GM12892 (cell line): ENCODE results near the gene MS4A6A.
"Not testable (repeated sequence)": the region's sequence is repeated elsewhere in the genome, so short reads cannot be mapped to it uniquely, and the experiment has no call there.

ENCODE experiments used
- DNase-seq: peaks from one replicate; pipeline ENCODE4 v3.0.0; 2011; ENCODE audit not compliant: insufficient read length
- FAIRE-seq: peaks from 2 replicates; lab custom pipeline; 2011; peaks lifted over from hg19 to GRCh38; lab: Jason Lieb, UNC
- POLR2A ChIP-seq: IDR thresholded peaks from 2 replicates; pipeline ENCODE4 v1.6.1; 2011; ENCODE audit warnings: low read depth, low read length, control low read depth
- POLR2AphosphoS5 ChIP-seq: IDR thresholded peaks from 2 replicates; pipeline ENCODE4 v1.6.1; 2011; ENCODE audit warnings: low read depth, low read length, control low read depth
- TAF1 ChIP-seq: IDR thresholded peaks from 2 replicates; pipeline ENCODE4 v1.6.1; 2011; ENCODE audit warnings: low read depth, mild to moderate bottlenecking, control low read depth, low read length, borderline replicate concordance

Gene MS4A6A

GRCh38 chr11:60197442-60197841, 14.6 kb upstream of the MS4A6A start:
- TF ChIP-seq TAF1 (no peak), POLR2AphosphoS5 (no peak), POLR2A (no peak)
- no peak for FAIRE-seq
- no peak for DNase-seq

- DNase-seq: no peak
- peak; percentile 91 for FAIRE-seq
- TF ChIP-seq POLR2AphosphoS5 (no peak), POLR2A (no peak), TAF1 (no peak)
Observed at GRCh38 chr11:60195923-60196368, 13.1 kb upstream of the MS4A6A start.

- no peak for DNase-seq
- peak; percentile 70 for FAIRE-seq
- TF ChIP-seq POLR2AphosphoS5 (no peak), TAF1 (no peak), POLR2A (no peak)
Observed at GRCh38 chr11:60194511-60194910, 11.6 kb upstream of the MS4A6A start.

GRCh38 chr11:60193687-60194433, 11.0 kb upstream of the MS4A6A start:
- TF ChIP-seq POLR2AphosphoS5 (no peak), POLR2A (no peak), TAF1 (no peak)
- DNase-seq (no peak), FAIRE-seq (peak; percentile 98)

GRCh38 chr11:60192564-60192963, 9.7 kb upstream of the MS4A6A start:
- not testable (repeated sequence) for FAIRE-seq, DNase-seq

GRCh38 chr11:60188481-60188880, 5.6 kb upstream of the MS4A6A start:
- FAIRE-seq, DNase-seq: not testable (repeated sequence)

GRCh38 chr11:60186128-60186527, 3.2 kb upstream of the MS4A6A start:
- peak; percentile 65 for FAIRE-seq
- DNase-seq: not testable (repeated sequence)

- FAIRE-seq, DNase-seq: not testable (repeated sequence)
Observed at GRCh38 chr11:60185512-60185827, 2.6 kb upstream of the MS4A6A start.

GRCh38 chr11:60184824-60185511, 2.1 kb upstream of the MS4A6A start:
- DNase-seq: no peak
- peak; percentile 66 for FAIRE-seq
- TF ChIP-seq TAF1 (no peak), POLR2A (no peak), POLR2AphosphoS5 (no peak)

- peak; percentile 71 for FAIRE-seq
- no peak for TF ChIP-seq POLR2AphosphoS5
- no peak for TF ChIP-seq TAF1
- TF ChIP-seq POLR2A: no peak
- no peak for DNase-seq
Observed at GRCh38 chr11:60183591-60184205, 815 bp upstream of the MS4A6A start.

GRCh38 chr11:60175860-60176275, 7.0 kb downstream of the MS4A6A start:
- TF ChIP-seq POLR2AphosphoS5: no peak
- TF ChIP-seq TAF1: no peak
- no peak for TF ChIP-seq POLR2A
- DNase-seq: no peak

GRCh38 chr11:60172011-60172410, 10.9 kb downstream of the MS4A6A start:
- FAIRE-seq (no peak), DNase-seq (no peak)
- no peak for TF ChIP-seq TAF1
- no peak for TF ChIP-seq POLR2AphosphoS5
- TF ChIP-seq POLR2A: no peak

More at GRCh38 chr11:60175860-60176275, 7.0 kb downstream of the MS4A6A start:
- peak; percentile 96 for FAIRE-seq
